KG1 (cell line): ENCODE measurements around the gene TMPRSS2.

Source experiments
- DNase-seq: peaks from one replicate; lab custom pipeline; 2025; lab: John Stamatoyannopoulos, UW

The TMPRSS2 gene

GRCh38 chr21:41481191-41481590, 26.8 kb downstream of the TMPRSS2 start:
- DNase-seq, result no peak

GRCh38 chr21:41480086-41480690, 27.8 kb downstream of the TMPRSS2 start:
- DNase-seq, result no peak

GRCh38 chr21:41479686-41480085, 28.3 kb downstream of the TMPRSS2 start:
- no peak for DNase-seq

- DNase-seq, result no peak
Observed at GRCh38 chr21:41478319-41479177, 29.4 kb downstream of the TMPRSS2 start.

DNA sequence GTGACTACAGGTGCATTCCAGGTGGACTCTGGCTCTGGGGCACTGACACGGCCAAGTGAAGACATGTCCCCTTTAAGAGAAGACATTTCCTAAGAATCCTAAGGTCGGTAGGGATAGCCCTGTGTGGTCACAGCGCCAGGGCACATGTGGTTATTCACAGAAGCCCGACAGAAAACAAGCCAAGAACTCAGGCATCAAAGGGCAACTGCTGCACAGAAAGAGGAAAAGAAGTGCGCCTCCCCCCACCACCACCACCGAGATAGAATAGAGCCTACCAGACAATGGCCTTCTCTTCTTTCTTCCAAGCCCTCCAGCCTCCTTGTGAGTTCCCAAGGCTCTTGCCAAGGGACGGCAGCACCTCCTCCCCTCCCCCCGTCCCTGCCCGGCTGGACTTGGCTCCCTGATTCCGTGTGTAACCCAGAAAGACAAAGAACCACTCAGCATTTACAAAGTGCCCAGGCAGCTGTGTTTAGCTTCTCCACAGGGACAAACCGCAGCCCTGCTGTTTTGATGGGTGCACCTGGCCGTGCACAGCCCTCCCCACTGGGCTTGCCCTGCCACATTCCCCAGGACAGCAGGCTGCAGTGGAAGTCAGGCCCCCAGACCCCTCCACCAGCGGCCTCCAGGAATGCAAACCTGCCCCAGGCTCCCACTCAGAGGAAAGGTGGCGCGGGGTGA, 30.2 kb downstream of the TMPRSS2 start:
- no peak for DNase-seq

DNA sequence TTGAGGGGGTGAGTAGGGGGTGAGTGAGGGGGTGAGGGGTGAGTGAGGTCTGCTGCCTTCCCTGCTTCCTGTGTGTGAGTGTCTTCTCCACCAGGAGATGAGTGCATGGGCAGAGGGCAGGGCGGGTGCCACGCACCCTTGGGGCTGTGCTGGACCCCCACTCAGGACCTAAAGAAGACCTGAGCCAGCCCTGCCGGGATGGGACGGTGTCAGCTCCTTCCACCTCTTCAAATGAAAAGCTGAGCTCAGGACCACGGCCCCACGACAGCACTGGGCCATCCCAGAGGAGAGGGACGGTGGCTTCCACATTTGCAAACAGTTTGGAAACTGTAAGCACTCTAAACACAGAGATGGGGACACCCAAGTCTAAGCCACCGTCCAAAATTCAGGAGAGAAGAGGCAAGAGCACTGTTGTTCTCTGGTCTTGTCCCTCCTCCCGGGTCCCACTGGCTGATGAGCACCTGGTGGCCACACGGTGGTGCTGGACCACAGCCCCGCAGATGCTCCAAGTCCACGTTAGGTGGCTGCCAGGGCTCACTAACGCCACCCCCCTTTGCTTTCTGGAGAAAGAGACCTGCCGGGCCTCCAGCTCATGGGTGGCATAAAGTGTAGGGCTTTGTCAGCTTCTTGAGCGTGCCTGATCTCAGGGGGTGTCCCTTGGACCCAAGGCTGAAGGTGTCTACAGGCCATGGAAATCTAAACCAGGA, 32.1 kb downstream of the TMPRSS2 start:
- DNase-seq, result no peak

- no peak for DNase-seq
Observed at GRCh38 chr21:41472753-41473548, 35.0 kb downstream of the TMPRSS2 start.

DNA sequence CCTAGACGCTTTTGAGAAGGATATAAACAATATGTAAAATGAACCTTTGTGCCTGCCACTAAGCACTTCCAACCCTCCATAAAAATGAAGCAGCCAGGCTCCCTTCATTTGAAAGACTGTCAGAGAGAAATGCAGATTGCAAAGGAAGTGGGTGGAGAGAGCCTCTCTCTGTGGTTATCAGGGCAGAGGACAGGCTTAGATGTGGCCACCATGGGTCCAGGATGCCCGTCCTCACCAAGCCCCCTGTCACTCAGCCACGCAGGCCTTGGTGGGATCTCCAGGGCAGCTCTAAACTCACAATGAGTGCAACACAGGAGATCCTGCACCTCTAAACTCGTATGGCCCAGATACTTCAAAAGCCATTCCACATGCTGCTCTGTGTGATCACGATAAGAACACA, 37.9 kb downstream of the TMPRSS2 start:
- DNase-seq, result no peak

GRCh38 chr21:41466024-41466820, 41.7 kb downstream of the TMPRSS2 start:
- DNase-seq, result no peak

DNA sequence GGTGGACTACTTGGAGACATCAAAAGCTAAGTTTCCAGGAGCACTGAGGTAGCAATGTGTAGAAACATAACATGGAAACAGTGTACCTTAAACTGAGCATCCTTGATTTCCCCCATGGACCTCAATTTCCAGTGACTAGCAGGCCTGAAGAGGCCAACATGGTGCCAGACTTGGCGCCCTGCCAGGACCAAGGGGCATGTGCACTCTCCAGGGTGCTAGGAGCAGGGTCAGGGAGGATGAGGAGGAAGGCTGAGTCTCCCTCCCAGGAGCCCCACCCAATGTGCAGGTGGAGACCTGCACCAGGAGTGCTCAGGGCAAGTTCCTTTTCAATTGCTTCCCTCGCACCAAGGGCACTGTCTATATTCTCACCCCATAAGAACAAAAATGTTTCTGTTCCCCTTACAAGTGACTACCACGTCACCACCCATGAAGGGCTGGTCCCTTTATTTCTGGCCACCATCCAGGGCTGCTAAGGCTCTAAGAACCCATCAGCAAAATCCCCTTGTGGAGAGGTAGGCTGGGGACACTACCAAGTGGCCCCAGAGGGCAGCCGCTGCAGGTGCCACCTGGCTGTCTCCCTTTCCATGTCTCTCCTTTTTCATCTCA, 42.7 kb downstream of the TMPRSS2 start:
- no peak for DNase-seq

- DNase-seq, result no peak
Observed at GRCh38 chr21:41460578-41461527, 47.1 kb downstream of the TMPRSS2 start.

GRCh38 chr21:41459884-41460534, 47.9 kb downstream of the TMPRSS2 start:
- DNase-seq, result no peak

GRCh38 chr21:41458559-41458958, 49.4 kb downstream of the TMPRSS2 start:
- DNase-seq, result no peak

DNA sequence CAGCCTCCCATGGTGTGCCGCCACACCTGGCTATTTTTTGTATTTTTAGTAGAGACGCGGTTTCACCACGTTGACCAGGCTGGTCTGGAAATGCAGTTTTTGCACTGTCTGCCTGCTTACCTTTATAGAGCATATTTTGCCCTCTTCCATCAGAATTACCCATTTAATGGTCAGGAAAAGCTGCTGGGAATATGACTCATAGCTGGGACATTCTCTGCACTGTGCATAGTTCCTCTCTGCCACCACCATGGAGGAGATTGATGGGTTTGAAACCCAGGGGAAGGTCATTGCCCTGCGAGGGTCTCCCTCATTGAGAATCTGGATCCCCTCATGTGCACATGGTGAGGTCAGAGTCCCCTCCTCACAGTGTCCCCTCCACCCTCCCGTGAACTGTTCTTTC, 49.8 kb downstream of the TMPRSS2 start:
- no peak for DNase-seq

DNA sequence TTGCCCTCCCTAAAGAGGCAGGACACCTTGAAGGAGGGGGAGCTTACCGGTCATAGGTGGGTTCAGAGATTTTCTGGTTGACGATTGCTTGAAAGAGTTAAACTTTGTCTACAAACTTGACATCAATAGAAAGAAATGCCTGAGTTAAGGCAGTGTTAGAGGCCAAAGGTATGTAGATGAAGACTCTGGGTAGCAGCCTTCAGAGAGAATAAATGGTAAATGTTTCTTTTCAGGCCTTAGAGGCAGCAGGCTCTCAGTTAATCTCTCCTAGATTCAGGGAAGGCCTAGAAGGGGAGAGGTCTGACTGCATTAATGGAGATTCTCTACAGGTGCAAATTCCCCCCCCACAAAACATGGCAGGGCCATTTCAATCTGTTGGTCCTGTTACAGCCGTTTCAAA, 54.2 kb downstream of the TMPRSS2 start:
- no peak for DNase-seq

DNA sequence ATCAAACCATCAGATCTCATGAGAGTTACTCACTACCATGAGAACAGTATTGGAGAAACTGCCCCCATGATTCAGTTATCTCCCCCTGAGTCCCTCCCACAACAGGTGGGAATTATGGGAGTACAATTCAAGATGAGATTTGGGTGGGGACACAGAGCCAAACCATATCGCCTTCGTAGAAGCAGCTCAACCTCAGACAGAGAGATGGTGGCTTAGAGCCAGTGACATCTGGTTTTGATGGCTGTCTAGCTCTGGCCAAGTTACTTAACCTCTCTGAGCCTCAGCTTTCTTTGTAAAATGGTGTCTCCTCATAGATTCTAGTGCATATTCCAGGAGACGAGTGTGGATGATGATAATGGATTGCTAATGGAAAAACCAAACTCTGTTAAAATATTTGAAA, 54.8 kb downstream of the TMPRSS2 start:
- DNase-seq, result no peak

DNA sequence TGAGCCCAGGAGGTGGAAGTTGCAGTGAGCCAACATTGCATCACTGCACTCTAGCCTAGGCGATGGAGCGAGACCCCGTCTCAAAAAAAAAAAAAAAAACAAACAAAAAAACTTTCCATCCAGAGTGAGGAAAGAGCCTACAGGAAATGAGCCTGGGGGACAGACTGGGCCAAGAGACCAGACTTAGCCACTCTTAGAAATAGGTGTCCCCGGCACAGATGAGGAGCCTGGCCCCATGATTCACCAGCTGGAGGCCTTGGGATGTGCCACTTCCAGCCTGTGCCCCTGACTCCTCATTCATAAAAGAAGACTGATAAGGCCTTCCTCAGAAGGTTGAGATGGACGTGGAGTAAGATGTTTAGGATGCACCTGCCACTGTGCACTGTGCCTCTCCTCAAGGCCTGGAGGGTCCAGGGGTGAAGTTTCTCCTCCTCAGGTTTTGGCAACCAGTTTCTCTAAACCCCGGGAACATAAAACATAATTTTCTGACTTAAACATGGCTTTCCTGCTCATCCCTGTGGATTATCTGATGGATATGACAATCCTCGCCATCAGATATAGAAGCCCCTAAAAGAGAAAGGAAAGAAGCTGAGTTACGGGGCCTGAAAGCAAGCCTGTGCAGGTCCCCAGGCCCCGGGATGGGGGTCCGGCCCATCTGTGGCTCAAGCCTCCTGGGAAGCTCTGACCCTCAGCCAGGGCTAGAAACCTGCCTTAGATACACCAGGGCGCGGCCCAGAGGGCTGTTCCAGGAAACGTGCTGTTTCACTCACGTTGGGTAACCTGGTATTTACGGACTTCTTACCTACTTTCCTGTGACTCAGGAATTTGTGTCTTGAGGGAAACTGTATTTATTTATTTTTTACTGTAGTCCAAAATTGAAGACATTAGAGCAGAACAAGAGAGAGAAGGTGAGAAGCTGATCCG, 55.9 kb downstream of the TMPRSS2 start:
- DNase-seq, result no peak

DNA sequence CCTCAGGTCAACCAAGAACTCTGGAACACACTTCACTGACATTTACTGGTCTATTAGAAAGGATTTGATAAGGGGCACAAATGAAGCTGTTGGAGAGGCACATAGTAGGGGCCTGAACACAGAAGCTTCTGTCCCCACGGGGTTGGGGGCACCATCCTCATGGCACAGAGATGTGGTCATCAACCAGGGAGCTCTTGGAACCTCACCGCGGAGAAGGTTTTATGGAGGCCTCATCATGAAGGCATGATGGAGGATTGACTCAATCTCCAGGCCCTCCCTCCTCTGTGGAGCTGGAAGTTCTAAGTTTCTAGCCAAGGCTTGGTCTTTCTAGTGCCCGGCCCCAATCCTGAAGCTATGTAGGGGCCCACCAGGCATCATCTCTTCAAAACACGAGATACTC, 58.3 kb downstream of the TMPRSS2 start:
- DNase-seq, result no peak
